AG20443 (cell line): ENCODE results near the gene PATJ.
"Not testable (repeated sequence)": the region's sequence is repeated elsewhere in the genome, so short reads cannot be mapped to it uniquely, and the experiment has no call there.

Experiments
- DNase-seq: peaks from one replicate; pipeline ENCODE4 v3.0.0; 2012; ENCODE audit warnings: low spot score, mixed read lengths

PATJ gene

DNA sequence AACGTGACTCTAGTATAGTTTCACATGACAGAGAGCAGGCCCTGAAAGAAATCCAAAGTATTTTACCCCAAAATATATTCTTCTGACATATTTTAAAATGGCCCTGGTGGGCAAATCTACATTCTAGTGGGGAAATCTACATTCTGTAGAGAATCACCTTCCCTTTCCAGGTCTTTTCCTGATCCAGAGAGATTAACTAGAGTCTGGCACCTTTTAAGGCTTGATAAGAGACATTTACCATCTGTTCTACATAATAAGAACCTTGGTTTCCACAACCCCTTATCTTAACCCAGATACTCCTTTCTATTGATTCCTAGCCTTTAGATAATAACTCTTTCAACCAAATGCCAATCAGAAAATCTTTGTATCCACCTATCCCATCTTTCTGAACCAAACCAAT, 435.3 kb downstream of the PATJ start:
- DNase-seq = no peak

DNA sequence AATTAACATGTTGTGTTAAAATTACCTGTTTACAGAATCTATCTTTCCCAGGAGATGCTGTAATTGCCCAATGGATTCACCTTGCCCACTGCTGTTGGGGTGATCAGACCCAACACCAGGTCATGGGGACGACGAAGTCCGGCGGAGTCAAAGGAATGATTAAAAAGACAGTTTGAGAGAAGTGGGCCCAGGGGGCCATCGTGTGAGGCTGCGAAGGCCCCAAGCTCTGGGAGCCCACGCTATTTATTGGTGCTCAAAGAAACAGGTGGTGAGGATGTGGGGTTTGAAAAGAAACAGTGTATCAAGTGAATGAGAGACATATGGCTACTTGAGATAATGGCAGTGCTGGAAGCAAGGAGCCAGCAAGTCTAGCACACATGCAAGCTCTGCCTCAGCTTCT, 436.1 kb downstream of the PATJ start:
- no peak for DNase-seq

DNA sequence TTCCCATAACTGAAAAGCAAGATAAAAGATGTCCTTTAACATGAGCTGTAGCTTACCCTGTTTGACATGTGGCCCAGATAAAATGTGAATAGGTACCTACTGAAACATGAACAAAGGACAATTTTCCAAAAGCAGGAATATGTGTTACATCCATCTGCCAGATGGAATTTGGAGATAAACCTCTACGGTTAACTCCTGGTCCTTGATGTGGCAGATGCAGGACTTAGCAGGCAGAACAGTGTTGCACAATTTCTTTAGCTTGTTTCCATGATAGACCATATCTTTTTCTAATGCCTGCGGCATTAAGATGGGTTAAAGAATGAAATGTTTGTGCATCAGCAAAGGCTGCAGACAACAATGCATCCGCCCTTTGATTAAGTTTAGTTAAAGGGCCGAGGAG, 437.8 kb downstream of the PATJ start:
- DNase-seq = not testable (repeated sequence)

DNA sequence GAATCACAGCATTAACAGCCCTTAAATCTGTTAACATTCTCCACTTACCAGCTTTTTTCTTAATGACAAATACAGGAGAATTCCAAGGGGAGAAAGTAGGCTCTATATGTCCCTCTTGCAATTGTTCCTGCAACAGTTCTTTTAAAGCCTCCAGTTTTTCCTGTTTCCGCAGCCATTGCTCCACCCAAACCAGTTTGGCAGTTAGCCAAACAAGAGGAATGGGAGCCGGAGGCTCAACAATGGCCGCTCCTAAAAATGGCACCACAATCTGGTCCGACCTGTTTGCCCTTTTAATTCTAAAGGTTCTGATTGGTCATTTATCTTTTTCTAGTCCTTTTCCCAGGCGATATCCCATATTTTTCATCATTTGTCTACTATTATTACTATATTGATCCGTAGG, 438.4 kb downstream of the PATJ start:
- no peak for DNase-seq

DNA sequence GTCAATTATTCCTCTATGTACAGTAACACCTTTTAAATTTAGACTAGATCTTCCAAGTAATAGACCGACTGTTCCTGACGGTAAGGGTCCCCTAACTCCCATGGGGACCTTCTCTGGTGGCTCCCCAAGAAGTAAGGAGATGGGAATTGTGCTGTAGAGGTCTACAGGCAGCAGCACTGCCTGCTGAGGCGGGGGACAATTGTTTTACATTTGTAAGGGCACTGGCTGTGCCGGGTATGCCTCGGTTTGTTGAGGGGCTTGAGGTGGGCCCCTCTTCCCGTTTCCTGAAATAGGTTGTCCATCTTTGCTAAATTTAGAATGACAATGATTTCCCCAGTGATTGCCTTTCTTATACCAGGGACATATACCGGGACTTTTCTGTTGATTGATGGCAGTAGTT, 439.3 kb downstream of the PATJ start:
- no peak for DNase-seq

DNA sequence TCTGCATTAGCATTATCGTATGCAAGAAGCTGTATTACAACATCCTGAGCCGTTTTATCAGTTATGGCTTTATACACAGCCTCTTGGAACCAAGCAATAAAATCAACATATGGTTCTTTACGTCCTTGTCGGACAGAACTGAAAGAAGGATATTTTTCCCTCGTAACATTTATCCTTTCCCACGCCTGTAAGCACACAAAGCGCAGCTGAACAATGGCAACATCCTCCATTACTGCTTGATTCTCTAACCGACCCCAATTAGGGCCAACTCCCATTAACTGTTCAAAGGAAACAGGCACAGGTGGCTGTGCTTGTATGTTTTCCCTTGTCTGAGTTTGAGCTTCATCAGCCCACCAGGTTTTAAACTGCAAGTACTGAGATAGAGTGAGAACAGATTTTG, 439.9 kb downstream of the PATJ start:
- not testable (repeated sequence) for DNase-seq

GRCh38 chr1:62183164-62184020, 441.1 kb downstream of the PATJ start:
- not testable (repeated sequence) for DNase-seq

DNA sequence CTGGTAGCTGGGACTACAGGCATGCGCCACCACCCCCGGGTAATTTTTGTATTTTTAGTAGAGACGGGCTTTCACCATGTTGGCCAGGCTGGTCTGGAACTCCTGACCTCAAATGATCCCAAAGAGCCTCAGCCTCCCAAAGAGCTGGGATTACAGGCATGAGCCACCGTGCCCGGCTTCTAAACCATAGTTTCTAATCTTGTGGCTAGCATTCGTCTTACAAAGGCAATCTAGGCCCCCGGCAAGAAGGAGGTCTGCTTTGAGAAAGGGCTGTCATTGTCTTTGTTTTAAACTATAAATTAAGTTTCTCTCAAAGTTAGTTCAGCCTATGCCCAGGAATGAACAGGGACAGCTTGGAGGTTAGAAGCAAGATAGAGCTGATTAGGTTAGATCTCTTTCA, 442.1 kb downstream of the PATJ start:
- no peak for DNase-seq

GRCh38 chr1:62185233-62185632, 443.0 kb downstream of the PATJ start:
- DNase-seq = not testable (repeated sequence)

GRCh38 chr1:62185677-62186076, 443.4 kb downstream of the PATJ start:
- DNase-seq = no peak

DNA sequence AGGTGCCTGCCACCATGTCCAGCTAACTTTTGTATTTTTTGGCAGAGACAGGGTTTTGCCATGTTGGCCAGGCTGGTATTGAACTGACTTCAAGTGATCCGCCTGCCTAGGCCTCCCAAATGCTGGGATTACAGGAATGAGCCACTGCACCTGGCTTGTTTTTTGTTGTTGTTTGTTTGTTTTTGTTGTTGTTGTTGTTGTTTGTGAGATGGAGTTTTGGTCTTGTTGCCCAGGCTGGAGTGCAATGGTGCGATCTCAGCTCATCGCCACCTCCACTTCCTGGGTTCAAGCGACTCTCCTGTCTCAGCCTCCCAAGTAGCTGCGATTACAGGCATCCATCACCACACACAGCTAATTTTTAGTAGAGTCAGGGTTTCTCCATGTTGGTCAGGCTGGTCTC, 445.3 kb downstream of the PATJ start:
- no peak for DNase-seq

DNA sequence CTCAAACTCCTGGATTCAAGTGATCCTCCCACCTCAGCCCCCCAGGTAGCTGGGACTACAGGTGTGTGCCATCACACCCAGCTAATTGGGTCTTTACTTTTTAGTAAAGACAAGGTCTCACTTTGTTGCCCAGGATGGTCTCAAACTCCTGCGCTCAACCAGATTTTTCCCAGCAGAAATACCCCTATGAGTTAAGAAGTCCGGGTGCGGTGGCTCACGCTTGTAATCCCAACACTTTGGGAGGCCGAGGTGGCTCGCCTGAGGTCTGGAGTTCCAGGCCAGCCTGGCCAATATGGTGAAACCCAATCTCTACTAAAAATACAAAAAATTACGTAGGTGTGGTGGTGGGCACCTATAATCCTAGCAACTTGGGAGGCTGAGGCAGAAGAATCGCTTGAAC, 445.8 kb downstream of the PATJ start:
- no peak for DNase-seq

GRCh38 chr1:62194651-62195544, 452.6 kb downstream of the PATJ start, which contains the start of gene L1TD1:
TSS of gene L1TD1 (plus strand) at chr1:62194849. CDS start at chr1:62206629, 11,780 bp downstream.
- DNase-seq = peak; percentile 55

GRCh38 chr1:62196086-62196690, 453.9 kb downstream of the PATJ start:
- DNase-seq = no peak

DNA sequence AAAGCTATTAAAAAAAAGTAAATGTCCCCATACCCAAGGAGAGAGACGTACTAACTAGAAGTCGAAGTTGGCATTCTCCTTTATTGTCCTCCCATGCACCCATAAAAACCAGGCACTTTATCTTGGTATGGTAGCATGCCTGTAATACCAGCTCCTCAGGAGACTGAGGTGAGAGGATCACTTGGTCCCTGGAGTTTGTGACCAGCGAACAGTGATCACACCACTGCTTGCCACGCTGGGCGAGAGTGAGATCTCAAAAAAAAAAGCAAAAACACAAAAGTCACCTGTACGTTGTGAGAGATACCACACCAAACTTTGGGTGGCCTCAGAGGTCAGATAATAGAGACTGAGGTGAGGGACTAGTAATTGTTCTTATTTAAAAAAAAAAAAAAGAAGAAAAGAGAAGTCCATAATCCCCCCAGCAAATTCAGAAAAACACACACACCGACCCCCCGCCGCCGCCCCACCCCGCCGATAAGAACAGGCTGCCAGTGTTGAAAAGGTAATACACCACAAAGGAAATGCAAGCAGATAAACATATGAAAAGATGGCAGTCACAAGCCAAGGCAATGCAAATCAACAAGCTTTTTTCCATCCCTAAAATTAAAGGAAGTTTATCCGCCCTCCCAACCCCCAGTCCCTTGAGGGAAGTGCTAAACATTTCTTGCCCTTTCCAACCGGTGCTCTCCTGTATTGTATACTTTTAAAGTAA, 455.9 kb downstream of the PATJ start:
- DNase-seq = no peak

- no peak for DNase-seq
These were observed 456.5 kb downstream of the PATJ start for GRCh38 chr1:62198781-62199125.

DNA sequence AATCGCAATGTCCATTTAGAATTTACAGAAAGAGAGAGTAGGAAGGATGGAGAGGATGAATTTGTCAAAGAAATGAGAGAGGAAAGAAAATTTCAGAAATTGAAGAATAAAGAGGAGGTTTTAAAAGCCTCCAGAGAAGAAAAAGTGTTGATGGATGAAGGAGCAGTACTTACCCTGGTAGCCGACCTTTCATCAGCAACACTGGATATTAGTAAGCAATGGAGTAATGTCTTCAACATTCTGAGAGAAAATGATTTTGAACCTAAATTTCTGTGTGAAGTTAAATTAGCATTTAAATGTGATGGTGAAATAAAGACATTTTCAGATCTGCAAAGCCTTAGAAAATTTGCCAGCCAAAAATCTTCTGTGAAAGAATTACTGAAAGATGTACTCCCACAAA, 464.9 kb downstream of the PATJ start:
- no peak for DNase-seq

- no peak for DNase-seq
These were observed 465.8 kb downstream of the PATJ start for GRCh38 chr1:62208087-62208486.

DNA sequence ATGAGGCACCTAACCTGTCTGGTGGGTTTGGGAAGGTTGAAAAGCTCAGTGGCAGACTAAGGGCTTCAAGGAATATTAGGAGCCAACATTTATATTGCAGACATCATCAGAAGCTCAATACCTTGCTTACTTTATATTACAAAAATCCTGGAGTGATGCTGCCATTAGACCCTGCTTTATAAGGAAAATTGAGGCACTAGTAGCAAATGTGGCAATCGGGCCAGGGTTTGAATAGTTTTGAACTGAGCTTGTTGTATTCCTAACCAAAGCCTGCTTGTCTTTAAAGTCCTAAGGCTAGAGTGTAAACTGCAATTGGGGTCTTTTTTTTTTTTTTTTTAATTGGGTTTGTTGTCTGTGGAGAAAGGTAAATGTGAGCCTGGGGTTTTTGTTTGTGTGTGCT, 466.7 kb downstream of the PATJ start:
- no peak for DNase-seq

DNA sequence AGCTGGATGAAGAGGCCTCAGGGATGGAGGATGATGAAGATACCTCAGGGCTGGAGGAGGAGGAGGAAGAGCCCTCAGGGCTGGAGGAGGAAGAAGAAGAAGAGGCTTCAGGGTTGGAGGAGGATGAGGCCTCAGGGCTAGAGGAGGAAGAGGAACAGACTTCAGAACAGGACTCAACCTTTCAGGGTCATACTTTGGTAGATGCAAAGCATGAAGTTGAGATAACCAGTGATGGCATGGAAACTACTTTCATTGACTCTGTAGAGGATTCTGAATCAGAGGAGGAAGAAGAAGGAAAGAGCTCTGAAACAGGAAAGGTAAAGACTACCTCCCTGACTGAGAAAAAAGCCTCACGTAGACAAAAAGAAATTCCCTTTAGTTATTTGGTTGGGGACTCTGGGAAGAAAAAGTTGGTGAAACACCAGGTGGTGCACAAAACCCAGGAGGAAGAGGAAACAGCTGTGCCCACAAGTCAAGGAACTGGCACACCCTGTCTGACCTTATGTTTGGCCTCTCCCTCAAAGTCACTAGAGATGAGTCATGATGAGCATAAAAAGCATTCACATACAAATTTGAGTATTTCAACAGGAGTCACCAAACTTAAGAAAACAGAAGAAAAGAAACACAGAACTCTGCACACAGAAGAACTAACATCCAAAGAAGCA, 467.8 kb downstream of the PATJ start:
- DNase-seq = no peak

DNA sequence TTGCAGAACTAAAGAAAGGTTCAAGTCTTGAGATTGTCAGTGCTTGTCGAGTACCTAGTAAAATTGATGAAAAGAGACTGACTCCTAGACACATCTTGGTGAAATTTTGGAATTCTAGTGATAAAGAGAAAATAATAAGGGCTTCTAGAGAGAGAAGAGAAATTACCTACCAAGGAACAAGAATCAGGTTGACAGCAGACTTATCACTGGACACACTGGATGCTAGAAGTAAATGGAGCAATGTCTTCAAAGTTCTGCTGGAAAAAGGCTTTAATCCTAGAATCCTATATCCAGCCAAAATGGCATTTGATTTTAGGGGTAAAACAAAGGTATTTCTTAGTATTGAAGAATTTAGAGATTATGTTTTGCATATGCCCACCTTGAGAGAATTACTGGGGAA, 468.7 kb downstream of the PATJ start:
- no peak for DNase-seq

DNA sequence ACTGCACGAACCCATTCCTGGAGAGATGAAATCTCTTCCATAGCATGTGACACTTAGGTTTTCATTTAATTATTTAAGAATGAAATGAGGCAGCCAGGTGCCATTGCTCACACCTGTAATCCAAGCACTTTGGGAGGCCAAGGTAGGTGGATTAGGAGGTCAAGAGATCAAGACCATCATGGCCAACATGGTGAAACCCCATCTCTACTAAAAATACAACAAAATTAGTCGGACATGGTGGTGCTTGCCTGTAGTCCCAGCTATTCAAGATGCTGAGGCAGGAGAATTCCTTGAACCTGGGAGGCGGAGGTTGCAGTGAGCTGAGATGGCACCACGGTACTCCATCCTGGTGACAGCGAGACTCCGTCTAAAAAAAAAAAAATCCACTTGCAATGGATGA, 470.1 kb downstream of the PATJ start:
- no peak for DNase-seq
